H9 (cell line): ENCODE measurements around the gene MRPL27. TPM values are rescaled to one million over a fixed set of nuclear protein-coding genes. Genes with fewer than 3 reads are reported as not detected.

ENCODE experiments used
- DNase-seq: peaks from one replicate; pipeline ENCODE4 v3.0.0-alpha.2; 2017
- H2AFZ ChIP-seq: one replicate; pipeline ENCODE4 v1.6.1; 2013; ENCODE audit warnings: mild to moderate bottlenecking, low read length, control low read depth, moderate library complexity
- H2AK5ac ChIP-seq: 2 replicates; pipeline ENCODE4 v1.6.1; 2013; ENCODE audit warnings: low read length, control low read depth, mixed read lengths; ENCODE audit not compliant: insufficient read length
- H2BK120ac ChIP-seq: one replicate; pipeline ENCODE4 v1.6.1; 2013; ENCODE audit warnings: low read depth, mild to moderate bottlenecking, low read length, control low read depth, inconsistent platforms; ENCODE audit not compliant: poor library complexity, severe bottlenecking
- H2BK12ac ChIP-seq: 2 replicates; pipeline ENCODE4 v1.6.1; 2013; ENCODE audit warnings: low read length, control low read depth, mixed read lengths, low read depth; ENCODE audit not compliant: insufficient read length
- H2BK15ac ChIP-seq: 2 replicates; pipeline ENCODE4 v1.6.1; 2013; ENCODE audit warnings: low read depth, low read length, control low read depth
- H2BK20ac ChIP-seq: one replicate; pipeline ENCODE4 v1.6.1; 2013; ENCODE audit warnings: low read depth, mild to moderate bottlenecking, low read length, control low read depth, inconsistent platforms; ENCODE audit not compliant: poor library complexity, severe bottlenecking
- H2BK5ac ChIP-seq: 2 replicates; pipeline ENCODE4 v1.6.1; 2013; ENCODE audit warnings: low read length, control low read depth, mixed read lengths; ENCODE audit not compliant: insufficient read length
- H3K14ac ChIP-seq: 2 replicates; pipeline ENCODE4 v1.6.1; 2013; ENCODE audit warnings: low read length, control low read depth; ENCODE audit not compliant: insufficient read depth
- H3K18ac ChIP-seq: 2 replicates; pipeline ENCODE4 v1.6.1; 2013; ENCODE audit warnings: low read depth, mild to moderate bottlenecking, mixed read lengths, low read length, control low read depth; ENCODE audit not compliant: insufficient read length
- H3K23ac ChIP-seq: 2 replicates; pipeline ENCODE4 v1.6.1; 2013; ENCODE audit warnings: low read length, control low read depth, mixed read lengths, low read depth; ENCODE audit not compliant: insufficient read length
- H3K23me2 ChIP-seq: 2 replicates; pipeline ENCODE4 v1.6.1; 2013; ENCODE audit warnings: low read depth, mild to moderate bottlenecking, mixed read lengths, low read length, control low read depth; ENCODE audit not compliant: insufficient read length, poor library complexity, severe bottlenecking
- H3K27ac ChIP-seq: 2 replicates; pipeline ENCODE4 v1.5.1; 2013; ENCODE audit warnings: low read length, control low read depth, mixed read lengths, low read depth; ENCODE audit not compliant: insufficient read length
- H3K27me3 ChIP-seq: 2 replicates; pipeline ENCODE4 v1.6.1; 2013; ENCODE audit warnings: low read length, control low read depth, inconsistent platforms; ENCODE audit not compliant: insufficient read depth
- H3K4ac ChIP-seq: 2 replicates; pipeline ENCODE4 v1.6.1; 2013; ENCODE audit warnings: low read depth, mild to moderate bottlenecking, control low read depth, inconsistent platforms, low read length, moderate library complexity
- H3K4me1 ChIP-seq: 2 replicates; pipeline ENCODE4 v1.6.1; 2013; ENCODE audit warnings: low read length, control low read depth, inconsistent platforms; ENCODE audit not compliant: insufficient read depth
- H3K4me2 ChIP-seq: 2 replicates; pipeline ENCODE4 v1.6.1; 2013; ENCODE audit warnings: low read length, control low read depth, mixed read lengths; ENCODE audit not compliant: insufficient read length, insufficient read depth
- H3K56ac ChIP-seq: 2 replicates; pipeline ENCODE4 v1.6.1; 2013; ENCODE audit warnings: low read depth, mild to moderate bottlenecking, mixed read lengths, low read length, control low read depth; ENCODE audit not compliant: insufficient read length
- H3K79me1 ChIP-seq: 2 replicates; pipeline ENCODE4 v1.6.1; 2013; ENCODE audit warnings: low read depth, mild to moderate bottlenecking, moderate library complexity, low read length, control low read depth, inconsistent platforms; ENCODE audit not compliant: insufficient read depth, poor library complexity, severe bottlenecking
- H3K79me2 ChIP-seq: 2 replicates; pipeline ENCODE4 v1.6.1; 2013; ENCODE audit warnings: low read length, control low read depth, inconsistent platforms; ENCODE audit not compliant: insufficient read depth
- H3K9ac ChIP-seq: 2 replicates; pipeline ENCODE4 v1.6.1; 2013; ENCODE audit warnings: low read length, control low read depth, mixed read lengths; ENCODE audit not compliant: insufficient read length; ENCODE audit errors: extremely low read depth
- H3K9me3 ChIP-seq: one replicate; pipeline ENCODE4 v1.6.1; 2013; ENCODE audit warnings: low read depth, low read length, inconsistent platforms; ENCODE audit not compliant: control insufficient read depth
- H3T11ph ChIP-seq: one replicate; pipeline ENCODE4 v1.6.1; 2013; ENCODE audit warnings: mild to moderate bottlenecking, low read length, control low read depth, inconsistent platforms
- H4K20me1 ChIP-seq: one replicate; pipeline ENCODE4 v1.6.1; 2013; ENCODE audit not compliant: control insufficient read depth, insufficient read length, insufficient read depth
- H4K5ac ChIP-seq: 2 replicates; pipeline ENCODE4 v1.6.1; 2013; ENCODE audit warnings: low read depth, mild to moderate bottlenecking, mixed read lengths, low read length, control low read depth; ENCODE audit not compliant: insufficient read length
- H4K8ac ChIP-seq: replicated peaks from 2 replicates; pipeline ENCODE4 v1.6.1; 2013; ENCODE audit warnings: low read length, control low read depth, mixed read lengths, low read depth; ENCODE audit not compliant: insufficient read length
- H4K91ac ChIP-seq: 2 replicates; pipeline ENCODE4 v1.6.1; 2013; ENCODE audit warnings: low read depth, mild to moderate bottlenecking, moderate library complexity, mixed read lengths, low read length, control low read depth; ENCODE audit not compliant: insufficient read length
- H3K27ac Mint-ChIP-seq, 3 experiments: 2 replicates in 2 of 3; 3 replicates in 1 of 3; pipeline ENCODE4 v1.8.0; 2020 to 2021; ENCODE audit warnings: mixed read lengths in 3 of 3, mild to moderate bottlenecking in 1 of 3, moderate library complexity in 1 of 3
- H3K27me3 Mint-ChIP-seq: 2 replicates; pipeline ENCODE4 v1.8.0; 2021; ENCODE audit warnings: low read depth, mild to moderate bottlenecking, moderate library complexity, mixed read lengths
- H3K36me3 Mint-ChIP-seq, 3 experiments: 2 replicates in 2 of 3; 3 replicates in 1 of 3; pipeline ENCODE4 v1.8.0; 2020 to 2021; ENCODE audit warnings: low read depth in 3 of 3, mixed read lengths in 3 of 3; ENCODE audit not compliant: insufficient read depth in 1 of 3
- H3K4me1 Mint-ChIP-seq, 2 experiments: 2 replicates each; pipeline ENCODE4 v1.8.0; 2020; ENCODE audit warnings: mixed read lengths in 2 of 2
- H3K4me3 Mint-ChIP-seq, 2 experiments: 2 replicates in 1 of 2; 3 replicates in 1 of 2; pipeline ENCODE4 v1.8.0; 2020 to 2021; ENCODE audit warnings: mild to moderate bottlenecking in 2 of 2, mixed read lengths in 2 of 2, moderate library complexity in 1 of 2
- H3K9me3 Mint-ChIP-seq, 2 experiments: 2 replicates in 1 of 2; 3 replicates in 1 of 2; pipeline ENCODE4 v1.8.0; 2020; ENCODE audit warnings: mild to moderate bottlenecking in 2 of 2, mixed read lengths in 2 of 2, moderate library complexity in 1 of 2
- WGBS: extraction: QIAGEN DNeasy Blood & Tissue Kit; methylation state at CpG from one replicate; pipeline ENCODE4 v1.1.7; 2013; ENCODE audit warnings: missing lambda C conversion rate, low lambda C conversion rate, mixed read lengths; ENCODE audit not compliant: insufficient read length; ENCODE audit errors: extremely low coverage; 5-methylcytosine and 5-hydroxymethylcytosine counted together
- total RNA-seq: library from RNA; stranded (reverse); gene quantifications from 2 replicates; pipeline ENCODE4 v1.2.1, GENCODE V29; 2021
- TF ChIP-seq, protein P1 (sequence below): fragments of 200-600 bp; sonication (generic); conservative IDR thresholded peaks from 3 replicates; pipeline ENCODE4 v1.8.0; 2021; ENCODE audit warnings: antibody characterized with exemption, mild to moderate bottlenecking

MRPL27 gene
- total RNA-seq, 1 experiment from 2014 or later = 85.9 TPM

DNA sequence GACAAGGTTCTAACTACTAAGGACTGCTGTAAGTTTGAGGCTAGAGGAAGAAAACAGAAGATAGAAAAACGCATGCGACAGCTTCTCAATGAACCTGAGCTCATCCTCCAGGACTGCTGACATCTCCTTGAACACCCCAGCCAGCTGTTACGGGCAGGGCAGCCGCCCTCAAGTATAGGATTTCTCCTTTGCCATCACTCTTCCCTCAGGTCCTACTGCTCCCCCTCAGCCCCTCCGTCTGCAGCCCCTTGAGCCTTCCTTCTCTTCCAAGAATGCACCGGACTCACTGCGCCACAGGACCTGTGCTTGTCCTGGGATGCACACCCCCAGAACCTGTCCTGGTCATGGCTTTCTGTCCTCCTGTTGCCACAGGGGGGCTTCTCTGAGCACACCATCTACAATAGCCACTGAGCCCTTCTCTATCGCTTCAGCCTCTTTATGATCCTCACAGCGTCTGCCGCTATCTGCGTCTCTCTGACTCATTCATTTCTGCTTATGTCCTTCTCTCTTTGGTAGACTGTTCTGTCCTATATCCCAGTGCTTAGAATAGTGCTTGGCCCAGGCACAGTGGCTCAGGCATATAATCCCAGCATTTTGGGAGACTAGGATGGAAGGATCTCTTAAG, 42.7 kb downstream of the MRPL27 start:
- peaks cover 5% of the 10 kb centered on the region for H3K27me3 Mint-ChIP-seq
- Histone ChIP-seq H3K23ac (no peak overlapping the region), H3K4ac (no peak overlapping the region), H4K8ac (peak overlapping the region; percentile 68), H2AFZ (no peak overlapping the region), H3K18ac (no peak overlapping the region), H3K27me3 (no peaks in the 10 kb centered on the region), H3K27ac (no peak overlapping the region), H2BK5ac (no peak overlapping the region), H3K9me3 (no peaks in the 10 kb centered on the region), H2BK20ac (no peak overlapping the region), H3K56ac (no peak overlapping the region), H3T11ph (no peak overlapping the region), H3K79me2 (no peaks in the 10 kb centered on the region), H2BK120ac (no peak overlapping the region), H2BK15ac (no peak overlapping the region), H3K9ac (no peak overlapping the region), H3K4me1 (no peaks in the 10 kb centered on the region), H4K91ac (no peak overlapping the region), H3K4me2 (no peak overlapping the region), H3K14ac (no peak overlapping the region), H2AK5ac (no peak overlapping the region), H4K20me1 (peaks cover 2% of the 10 kb centered on the region), H3K23me2 (no peaks in the 10 kb centered on the region), H4K5ac (no peak overlapping the region), H2BK12ac (no peak overlapping the region), H3K79me1 (no peaks in the 10 kb centered on the region)
- no peaks in the 10 kb centered on the region for H3K36me3 Mint-ChIP-seq
- WGBS = no CpG with 5 or more reads among the region's 11 CpGs
- DNase-seq = no peak
- H3K4me1 Mint-ChIP-seq = peaks cover 13 to 19% of the 10 kb centered on the region in 2 experiments
- H3K27ac Mint-ChIP-seq = peak overlapping the region in 1 of 3 experiments; percentile 86; a peak in 2 of 7 replicates
- TF ChIP-seq, protein P1, sequence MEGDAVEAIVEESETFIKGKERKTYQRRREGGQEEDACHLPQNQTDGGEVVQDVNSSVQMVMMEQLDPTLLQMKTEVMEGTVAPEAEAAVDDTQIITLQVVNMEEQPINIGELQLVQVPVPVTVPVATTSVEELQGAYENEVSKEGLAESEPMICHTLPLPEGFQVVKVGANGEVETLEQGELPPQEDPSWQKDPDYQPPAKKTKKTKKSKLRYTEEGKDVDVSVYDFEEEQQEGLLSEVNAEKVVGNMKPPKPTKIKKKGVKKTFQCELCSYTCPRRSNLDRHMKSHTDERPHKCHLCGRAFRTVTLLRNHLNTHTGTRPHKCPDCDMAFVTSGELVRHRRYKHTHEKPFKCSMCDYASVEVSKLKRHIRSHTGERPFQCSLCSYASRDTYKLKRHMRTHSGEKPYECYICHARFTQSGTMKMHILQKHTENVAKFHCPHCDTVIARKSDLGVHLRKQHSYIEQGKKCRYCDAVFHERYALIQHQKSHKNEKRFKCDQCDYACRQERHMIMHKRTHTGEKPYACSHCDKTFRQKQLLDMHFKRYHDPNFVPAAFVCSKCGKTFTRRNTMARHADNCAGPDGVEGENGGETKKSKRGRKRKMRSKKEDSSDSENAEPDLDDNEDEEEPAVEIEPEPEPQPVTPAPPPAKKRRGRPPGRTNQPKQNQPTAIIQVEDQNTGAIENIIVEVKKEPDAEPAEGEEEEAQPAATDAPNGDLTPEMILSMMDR = no peak
- no peak overlapping the region for H3K4me3 Mint-ChIP-seq
- no peaks in the 10 kb centered on the region for H3K9me3 Mint-ChIP-seq
